Loucy (cell line): ENCODE measurements around the gene CREBBP.

Experiments used
- EZH2phosphoT487 ChIP-seq: fragments of 200-600 bp; IDR thresholded peaks from 2 replicates; pipeline ENCODE4 v1.6.1; 2018; ENCODE audit warnings: antibody characterized with exemption, mild to moderate bottlenecking, moderate library complexity, borderline replicate concordance
- TF ChIP-seq, protein P1 (sequence below): fragments of 200-600 bp; sonication (generic); conservative IDR thresholded peaks from 2 replicates; pipeline ENCODE4 v1.5.1; 2014; ENCODE audit warnings: mild to moderate bottlenecking, antibody characterized with exemption, low read length

DNA sequence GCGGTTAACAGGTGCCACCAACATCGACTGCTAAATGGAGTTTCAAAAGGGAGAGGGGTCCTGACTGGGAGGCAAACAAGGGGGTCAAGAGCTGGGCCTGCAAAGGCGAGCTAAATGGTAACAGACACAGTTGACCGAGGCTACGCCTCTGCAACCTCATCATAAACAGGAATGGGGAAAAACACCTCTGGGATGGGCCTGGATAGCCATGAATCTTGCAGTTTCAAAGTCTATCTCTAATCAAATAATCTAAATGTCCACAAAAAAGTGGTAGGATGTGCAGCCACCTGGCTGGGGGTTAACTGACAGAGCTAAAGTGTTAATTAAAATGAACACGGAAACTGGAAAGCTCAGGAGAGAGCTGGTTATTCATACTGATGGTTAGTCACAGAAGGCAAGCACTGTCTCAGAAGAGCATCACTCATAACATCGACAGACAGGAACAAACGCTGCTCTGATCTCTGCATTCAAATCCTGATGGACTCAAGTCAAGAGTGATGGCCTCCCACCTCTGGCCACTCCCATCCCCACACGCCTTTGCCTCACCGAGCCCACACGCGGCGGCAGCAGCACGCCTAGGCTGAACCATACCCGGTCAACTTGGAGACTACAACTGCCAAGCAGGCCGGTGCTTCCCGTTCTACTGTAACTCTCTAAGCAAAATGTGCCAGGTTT is 56.3 kb downstream of the CREBBP start:
- TF ChIP-seq, protein P1, sequence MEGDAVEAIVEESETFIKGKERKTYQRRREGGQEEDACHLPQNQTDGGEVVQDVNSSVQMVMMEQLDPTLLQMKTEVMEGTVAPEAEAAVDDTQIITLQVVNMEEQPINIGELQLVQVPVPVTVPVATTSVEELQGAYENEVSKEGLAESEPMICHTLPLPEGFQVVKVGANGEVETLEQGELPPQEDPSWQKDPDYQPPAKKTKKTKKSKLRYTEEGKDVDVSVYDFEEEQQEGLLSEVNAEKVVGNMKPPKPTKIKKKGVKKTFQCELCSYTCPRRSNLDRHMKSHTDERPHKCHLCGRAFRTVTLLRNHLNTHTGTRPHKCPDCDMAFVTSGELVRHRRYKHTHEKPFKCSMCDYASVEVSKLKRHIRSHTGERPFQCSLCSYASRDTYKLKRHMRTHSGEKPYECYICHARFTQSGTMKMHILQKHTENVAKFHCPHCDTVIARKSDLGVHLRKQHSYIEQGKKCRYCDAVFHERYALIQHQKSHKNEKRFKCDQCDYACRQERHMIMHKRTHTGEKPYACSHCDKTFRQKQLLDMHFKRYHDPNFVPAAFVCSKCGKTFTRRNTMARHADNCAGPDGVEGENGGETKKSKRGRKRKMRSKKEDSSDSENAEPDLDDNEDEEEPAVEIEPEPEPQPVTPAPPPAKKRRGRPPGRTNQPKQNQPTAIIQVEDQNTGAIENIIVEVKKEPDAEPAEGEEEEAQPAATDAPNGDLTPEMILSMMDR: no peak
- no peak for TF ChIP-seq EZH2phosphoT487
